ENCODE data around the gene BPIFB2. TPM values are rescaled to one million over a fixed set of nuclear protein-coding genes. Genes with fewer than 3 reads are reported as not detected.

Gene BPIFB2
- total and polyA plus RNA-seq, 4 donors = 0.33 to 3.7 (median 1.5) TPM

- Histone ChIP-seq H3K27me3 (ENCODE audit: control insufficient read depth in 4 of 4, insufficient read depth in 4 of 4, low read length in 3 of 4) (peaks cover 0 to 2% (median 0%) of the 10 kb centered on the region in 4 donors), H3K9me3 (ENCODE audit: control insufficient read depth in 4 of 4, low read length in 3 of 4) (no peaks in the 10 kb centered on the region), H3K4me1 (ENCODE audit: control insufficient read depth in 4 of 4, insufficient read depth in 4 of 4, low read length in 3 of 4) (no peaks in the 10 kb centered on the region), H3K9ac (ENCODE audit: low read depth in 1 of 2, low read length in 2 of 2) (no peak overlapping the region), H3K4me3 (ENCODE audit: low read depth in 1 of 3, low read length in 3 of 3) (no peak overlapping the region), H3K27ac (ENCODE audit: low read depth in 1 of 2, low read length in 2 of 2) (no peak overlapping the region), H3K36me3 (ENCODE audit: control insufficient read depth in 4 of 4, insufficient read depth in 3 of 4, low read depth in 1 of 4, low read length in 3 of 4) (no peaks in the 10 kb centered on the region)
- WGBS = 92% methylated on average over 23 of the region's 23 CpGs
- no peak for DNase-seq (ENCODE audit: low spot score)
- TF ChIP-seq GABPA (IDR thresholded peaks at IDR 0.05 in 1 of 2, conservative IDR thresholded peaks at IDR 0.05 in 1 of 2) = no peak
- no peak for TF ChIP-seq EGR1 (IDR thresholded peaks at IDR 0.05; ENCODE audit: low read depth in 2 of 2)
- no peak for TF ChIP-seq FOXA1 (IDR thresholded peaks at IDR 0.05)
- TF ChIP-seq SP1 (IDR thresholded peaks at IDR 0.05) = no peak
- no peak for TF ChIP-seq REST (IDR thresholded peaks at IDR 0.05)
- TF ChIP-seq NR2F2 (IDR thresholded peaks at IDR 0.05) = no peak
- TF ChIP-seq TAF1 (conservative IDR thresholded peaks at IDR 0.05) = no peak
- no peak for TF ChIP-seq ATF3 (IDR thresholded peaks at IDR 0.05)
Observed at GRCh38 chr20:33019465-33020277, 12.2 kb downstream of the BPIFB2 start.

- H3K4me1 ChIP-seq (ENCODE audit: control insufficient read depth in 4 of 4, insufficient read depth in 4 of 4, low read length in 3 of 4) = no peaks in the 10 kb centered on the region
- no peak for DNase-seq (ENCODE audit: low spot score)
- no peaks in the 10 kb centered on the region for H3K9me3 ChIP-seq (ENCODE audit: control insufficient read depth in 4 of 4, low read length in 3 of 4)
- peaks cover 0 to 2% (median 0%) of the 10 kb centered on the region in 4 donors for H3K27me3 ChIP-seq (ENCODE audit: control insufficient read depth in 4 of 4, insufficient read depth in 4 of 4, low read length in 3 of 4)
- 90% methylated on average over 18 of the region's 18 CpGs for WGBS
- no peak overlapping the region for H3K27ac ChIP-seq (ENCODE audit: low read depth in 1 of 2, low read length in 2 of 2)
- H3K9ac ChIP-seq (ENCODE audit: low read depth in 1 of 2, low read length in 2 of 2) = no peak overlapping the region
- H3K36me3 ChIP-seq (ENCODE audit: control insufficient read depth in 4 of 4, insufficient read depth in 3 of 4, low read depth in 1 of 4, low read length in 3 of 4) = no peaks in the 10 kb centered on the region
- H3K4me3 ChIP-seq (ENCODE audit: low read depth in 1 of 3, low read length in 3 of 3) = no peak overlapping the region
- TF ChIP-seq ZBTB33 (IDR thresholded peaks at IDR 0.05) = no peak
- no peak for TF ChIP-seq MAX (IDR thresholded peaks at IDR 0.05)
- TF ChIP-seq ATF3 (IDR thresholded peaks at IDR 0.05) = no peak
- TF ChIP-seq CTCF (IDR thresholded peaks at IDR 0.05; ENCODE audit: low read depth, low read length, missing input control) = no peak
- TF ChIP-seq YY1 (IDR thresholded peaks at IDR 0.05) = no peak
- TF ChIP-seq REST (IDR thresholded peaks at IDR 0.05) = no peak
- no peak for TF ChIP-seq NR2F2 (IDR thresholded peaks at IDR 0.05)
- no peak for TF ChIP-seq JUND (IDR thresholded peaks at IDR 0.05)
- no peak for TF ChIP-seq TAF1 (conservative IDR thresholded peaks at IDR 0.05)
- no peak for TF ChIP-seq EGR1 (IDR thresholded peaks at IDR 0.05; ENCODE audit: low read depth in 2 of 2)
- no peak for TF ChIP-seq HNF4A (conservative IDR thresholded peaks at IDR 0.05)
- TF ChIP-seq FOXA2 (IDR thresholded peaks at IDR 0.05) = no peak
- no peak for TF ChIP-seq RAD21 (IDR thresholded peaks at IDR 0.05)
- TF ChIP-seq SP1 (IDR thresholded peaks at IDR 0.05) = no peak
- TF ChIP-seq FOXA1 (IDR thresholded peaks at IDR 0.05) = no peak
- no peak for TF ChIP-seq GABPA (IDR thresholded peaks at IDR 0.05 in 1 of 2, conservative IDR thresholded peaks at IDR 0.05 in 1 of 2)
Observed at GRCh38 chr20:33020278-33021161, 13.0 kb downstream of the BPIFB2 start.

All from liver (tissue), 9 donors.